Right renal cortex interstitium (tissue), 3 donors: ENCODE data around the gene TDRKH. TPM values are rescaled to one million over a fixed set of nuclear protein-coding genes. Genes with fewer than 3 reads are reported as not detected.
A peak's percentile ranks its signal among the peaks of the same experiment; 100 is the strongest.
"Not testable (repeated sequence)": the region's sequence is repeated elsewhere in the genome, so short reads cannot be mapped to it uniquely, and the experiment has no call there.

ENCODE experiments used
- DNase-seq, 3 donors: peaks; one replicate each; pipeline ENCODE4 v3.0.0-alpha.2; 2013; ENCODE audit warnings: low read depth in 3 of 3, low spot score in 2 of 3
- polyA plus RNA-seq, 3 donors: library from polyadenylated mRNA; unstranded; fragments of 120-200 nt; gene quantifications; one replicate each; pipeline ENCODE4 v1.2.1, GENCODE V29; 2013; ENCODE audit not compliant: insufficient read length in 3 of 3

The TDRKH gene
- polyA plus RNA-seq, 3 donors, result 8.8 to 9.1 (median 9.1) TPM

DNA sequence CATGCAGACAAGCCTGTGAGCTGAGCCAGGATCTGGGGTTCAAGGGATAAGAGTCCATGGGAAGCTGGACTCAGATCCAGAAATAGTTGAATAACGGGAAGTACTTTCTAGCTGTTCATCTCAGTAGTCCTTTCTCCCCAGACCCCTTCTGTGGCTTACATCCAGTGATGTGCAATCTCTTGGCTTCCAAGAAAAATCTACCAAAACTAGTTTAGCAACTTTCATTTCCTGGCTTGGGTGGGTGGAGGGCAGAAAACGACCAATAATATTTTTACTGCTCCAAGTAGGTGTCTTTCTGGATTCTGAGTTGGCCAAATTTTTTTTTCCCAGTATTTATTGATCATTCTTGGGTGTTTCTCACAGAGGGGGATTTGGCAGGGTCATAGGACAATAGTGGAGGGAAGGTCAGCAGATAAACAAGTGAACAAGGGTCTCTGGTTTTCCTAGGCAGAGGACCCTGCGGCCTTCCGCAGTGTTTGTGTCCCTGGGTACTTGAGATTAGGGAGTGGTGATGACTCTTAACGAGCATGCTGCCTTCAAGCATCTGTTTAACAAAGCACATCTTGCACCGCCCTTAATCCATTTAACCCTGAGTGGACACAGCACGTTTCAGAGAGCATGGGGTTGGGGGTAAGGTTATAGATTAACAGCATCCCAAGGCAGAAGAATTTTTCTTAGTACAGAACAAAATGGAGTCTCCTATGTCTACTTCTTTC lies 21.8 kb downstream of the TDRKH start:
- DNase-seq, result peak in 1 of 3 donors; percentile 12

DNA sequence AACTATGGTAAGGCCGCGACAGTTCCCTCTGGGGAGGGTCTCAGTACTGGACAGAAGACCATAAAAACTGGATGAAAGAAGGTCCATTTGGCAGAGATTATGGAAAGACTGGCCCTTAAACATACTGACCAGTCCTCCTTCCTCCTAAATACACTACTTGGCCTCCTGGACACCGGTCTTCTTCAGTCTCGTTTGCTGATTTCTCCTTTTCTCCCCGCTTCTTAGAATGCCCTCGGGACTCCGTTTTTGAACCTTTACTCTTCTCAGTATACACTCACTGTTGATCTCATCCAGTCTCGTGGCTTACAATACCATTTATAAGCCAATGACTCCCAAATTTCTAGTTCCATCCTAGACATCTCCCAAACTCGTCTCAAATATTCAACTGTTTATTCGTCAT lies 26.3 kb downstream of the TDRKH start:
- DNase-seq, result no peak

DNA sequence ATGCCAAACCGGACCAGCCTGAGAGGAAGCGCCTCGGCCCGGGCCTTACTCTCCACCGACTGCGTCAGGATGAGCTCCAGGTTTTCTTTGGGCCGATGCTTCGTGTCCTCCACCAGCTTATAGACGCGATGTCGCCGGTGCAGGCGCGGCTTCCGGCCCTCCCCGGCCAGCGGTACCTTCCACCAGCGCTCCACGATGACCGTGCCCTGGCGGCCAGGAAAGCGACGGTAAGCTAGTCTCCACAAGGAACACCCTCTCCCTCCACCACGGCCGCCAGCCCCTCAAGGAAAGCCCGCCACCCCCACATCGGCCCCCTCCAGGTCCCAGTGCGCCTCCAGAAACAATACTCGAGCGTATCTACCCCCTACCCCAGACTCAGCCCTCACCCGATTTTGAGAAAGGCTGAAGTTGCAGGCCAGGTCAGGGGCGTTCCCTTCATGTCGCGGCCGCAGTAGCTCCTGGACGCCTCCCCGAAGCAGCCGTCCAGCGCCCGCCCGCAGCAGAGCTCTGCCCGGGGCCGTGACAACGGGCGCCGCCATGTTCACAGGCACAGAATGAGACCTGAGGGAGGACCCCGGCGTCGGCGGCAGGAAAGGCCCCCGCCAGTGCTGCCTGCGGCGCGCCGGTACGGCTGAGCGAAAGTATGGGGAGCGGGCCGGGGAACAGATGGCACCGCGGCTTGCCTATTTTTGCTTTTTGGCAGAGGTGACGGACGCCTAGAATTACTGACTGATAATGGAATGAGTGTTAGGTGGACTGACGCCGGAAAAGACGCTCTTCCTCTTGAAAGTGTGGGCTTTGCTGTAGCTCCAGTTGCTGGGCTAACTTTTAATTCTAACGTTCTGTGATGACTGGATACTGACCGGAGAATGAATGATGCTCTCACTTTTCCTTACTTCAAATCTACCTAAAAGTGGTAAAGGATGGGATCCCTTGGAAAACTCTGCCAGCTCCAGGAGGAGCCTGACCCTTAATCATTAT lies 27.1 kb downstream of the TDRKH start, which contains the start of gene MRPL9:
Gene MRPL9 (minus strand): TSS at position 556 of the 981 bp plus-strand sequence. CDS start 17 bp downstream, at position 539.
- DNase-seq, result peak; percentile 29 to 65 (median 57)

DNA sequence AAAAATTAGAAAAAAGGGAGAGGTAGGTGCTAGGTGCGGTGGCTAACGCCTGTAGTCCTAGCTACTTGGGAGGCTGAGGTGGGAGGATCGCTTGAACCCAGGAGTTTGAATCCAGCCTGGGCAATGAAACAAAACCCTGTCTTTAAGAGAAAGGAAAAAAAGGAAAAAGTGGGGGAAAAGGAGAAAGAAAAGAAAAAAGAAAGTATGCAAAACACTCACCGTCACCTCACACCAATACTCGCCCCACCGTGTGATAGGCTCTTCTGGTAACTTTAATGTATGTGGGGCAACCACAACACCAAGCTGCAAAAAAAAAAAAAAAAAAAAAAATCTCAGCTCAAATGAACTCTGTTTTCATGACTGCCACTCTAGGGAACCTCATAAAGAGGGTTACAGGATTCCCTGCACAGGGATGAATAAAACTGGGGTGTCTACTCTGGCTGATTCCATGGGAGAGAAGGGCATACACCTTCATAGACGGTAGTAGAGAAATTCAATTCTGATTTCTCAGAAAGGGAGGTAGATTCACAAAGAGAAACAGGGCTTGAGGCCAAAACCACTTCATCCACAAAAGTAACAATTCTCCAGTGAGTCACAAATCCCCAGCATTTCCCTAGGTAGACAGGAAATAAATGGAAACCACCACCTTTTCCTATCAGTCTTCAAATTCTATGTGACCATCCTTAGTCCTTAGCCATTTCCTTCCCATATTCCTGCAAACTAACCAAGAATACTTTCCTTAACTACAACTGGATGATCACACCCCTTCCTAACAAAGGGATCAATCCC lies 29.5 kb downstream of the TDRKH start:
- no peak for DNase-seq

DNA sequence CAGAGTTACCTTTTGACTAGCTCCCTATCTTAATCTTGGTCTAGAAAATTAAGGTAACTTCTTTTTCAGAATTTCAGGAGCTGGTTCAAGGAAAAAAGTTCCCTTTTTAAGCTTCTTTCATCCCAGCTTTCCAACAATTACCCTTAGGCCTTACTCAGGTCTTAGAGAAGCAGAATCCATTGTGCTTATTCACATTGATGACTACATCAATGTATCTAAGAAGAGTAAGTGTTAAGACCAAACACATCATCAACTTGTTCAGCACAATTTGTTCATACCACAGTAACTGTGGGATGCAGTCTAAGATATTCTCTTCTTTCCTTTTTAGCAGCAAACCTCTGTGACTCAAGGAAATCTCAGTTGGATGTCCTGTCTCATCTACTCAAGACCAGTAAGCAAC lies 31.1 kb downstream of the TDRKH start:
- DNase-seq, result no peak

DNA sequence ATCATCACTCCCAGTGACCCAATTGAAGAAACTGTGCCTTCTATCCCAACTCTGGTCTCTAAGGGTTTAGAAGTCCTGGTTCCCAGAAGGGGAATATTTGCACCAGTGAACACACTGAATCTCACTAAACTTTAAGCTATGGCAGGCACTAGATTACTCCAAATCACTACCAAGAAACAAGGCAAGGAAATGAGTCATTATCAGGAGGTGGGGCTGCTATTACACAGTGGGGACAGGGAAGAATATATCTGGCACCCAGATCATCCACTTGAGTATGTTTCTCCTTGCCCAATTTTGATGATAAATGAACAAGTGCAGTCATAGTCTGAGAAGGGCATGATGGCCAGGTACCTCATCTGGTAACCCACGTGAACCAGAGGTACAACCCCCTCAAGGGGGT lies 34.0 kb downstream of the TDRKH start:
- no peak for DNase-seq

DNA sequence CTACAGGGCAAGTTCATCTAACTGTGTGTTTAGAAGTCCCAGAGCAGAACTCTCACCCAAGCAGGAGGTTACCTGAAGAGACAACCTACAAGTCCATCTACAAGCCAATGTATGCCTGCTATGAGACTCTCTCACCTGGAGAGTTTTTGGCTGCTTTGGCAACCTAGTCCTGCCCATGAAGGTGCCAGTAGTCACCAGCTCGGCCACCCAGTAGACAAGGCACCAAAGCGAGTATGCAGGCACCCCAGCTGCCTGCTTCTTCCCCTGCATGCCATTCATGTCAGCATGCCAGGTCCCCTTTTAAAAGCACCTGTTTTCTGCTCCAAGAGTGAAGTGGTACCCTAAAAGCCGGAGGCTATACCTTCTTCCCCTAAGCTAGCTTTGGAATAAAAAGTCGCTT lies 48.8 kb downstream of the TDRKH start:
- DNase-seq, result no peak

DNA sequence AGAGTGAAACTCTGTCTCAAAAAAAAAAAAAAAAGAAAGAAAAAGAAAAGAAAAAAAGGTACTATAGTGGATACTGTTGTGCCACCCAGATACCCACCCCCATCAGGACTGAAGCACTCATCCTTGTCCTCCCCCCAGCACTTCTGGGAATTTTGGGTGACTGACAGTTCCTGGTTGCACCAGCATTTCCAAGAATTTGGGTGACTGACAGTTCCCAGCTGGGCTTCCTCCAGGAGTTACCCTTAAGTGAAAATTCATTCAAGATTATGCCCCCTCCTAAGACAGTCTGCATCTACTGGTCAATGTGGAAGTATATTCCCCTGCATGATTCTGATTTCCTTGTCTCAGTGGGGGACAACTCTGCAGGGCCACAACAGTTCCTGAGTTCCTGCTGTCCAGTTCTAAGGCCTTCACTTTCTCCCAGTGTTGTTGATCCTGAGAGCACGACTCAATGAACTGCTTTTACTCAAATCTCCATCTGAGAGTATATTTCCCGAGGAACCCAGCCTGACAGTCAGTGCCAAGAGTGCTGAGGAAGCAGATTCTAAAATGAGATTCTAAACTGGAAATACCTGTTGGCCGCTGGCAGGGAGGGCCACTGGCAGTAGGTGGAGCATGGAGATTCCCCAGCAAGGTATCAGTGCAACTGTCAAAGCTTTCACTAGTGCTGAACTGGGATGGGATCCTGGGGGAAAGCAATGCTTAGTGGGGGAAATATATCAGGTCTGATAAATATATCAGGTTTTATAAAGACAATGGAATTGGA lies 50.5 kb downstream of the TDRKH start:
- DNase-seq, result no peak

DNA sequence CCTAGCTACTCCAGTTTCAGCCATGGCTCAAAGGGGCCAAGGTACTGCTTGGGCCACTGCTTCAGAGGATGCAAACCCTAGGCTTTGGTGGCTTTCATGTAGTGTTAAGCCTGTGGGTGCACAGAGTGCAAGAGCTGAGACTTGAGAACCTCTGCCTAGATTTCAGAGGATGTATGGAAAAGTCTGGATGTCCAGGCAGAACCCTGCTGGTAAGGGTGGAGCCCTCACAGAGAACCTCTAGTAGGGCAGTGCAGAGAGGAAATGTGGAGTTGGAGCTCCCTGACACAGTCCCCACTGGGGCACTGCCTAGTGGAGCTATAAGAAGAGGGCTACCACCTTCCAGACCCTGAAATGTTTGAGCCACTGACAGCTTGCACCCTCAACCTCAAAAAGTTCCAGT lies 52.8 kb downstream of the TDRKH start:
- DNase-seq, result no peak

DNA sequence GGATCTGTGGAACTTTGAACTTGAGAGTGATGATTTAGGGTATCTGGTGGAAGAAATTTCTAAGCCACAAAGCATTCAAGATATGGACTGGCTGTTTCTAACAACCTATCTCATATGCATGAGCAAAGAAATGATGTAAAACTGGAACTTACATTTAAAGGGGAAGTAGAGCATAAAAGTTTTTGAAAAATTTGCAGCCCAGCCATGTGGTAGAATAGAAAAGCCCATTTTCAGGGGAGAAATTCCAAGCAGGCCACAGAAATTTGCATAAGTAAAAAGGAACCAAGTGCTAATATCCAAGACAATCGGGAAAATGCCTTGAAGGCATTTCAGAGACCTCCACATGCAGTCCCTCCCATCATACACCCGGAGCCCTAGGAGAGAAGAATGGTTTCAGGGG lies 53.3 kb downstream of the TDRKH start:
- no peak for DNase-seq

DNA sequence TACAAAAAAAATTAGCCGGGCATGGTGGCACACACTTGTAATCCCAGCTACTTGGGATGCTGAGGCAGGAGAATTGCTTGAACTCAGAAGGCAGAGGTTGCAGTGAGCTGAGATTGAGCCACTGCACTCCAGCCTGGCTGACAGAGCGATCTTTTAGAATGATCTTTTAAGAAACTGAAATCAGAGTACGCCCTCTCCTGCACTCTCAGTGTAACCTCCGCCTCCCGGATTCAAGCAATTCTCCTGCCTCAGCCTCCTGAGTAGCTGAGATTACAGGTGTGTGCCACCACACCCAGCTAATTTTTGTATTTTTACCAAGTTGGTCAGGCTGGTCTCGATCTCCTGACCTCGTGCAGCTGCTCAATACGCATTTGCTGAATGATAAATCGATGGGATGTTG lies 56.3 kb downstream of the TDRKH start:
- DNase-seq, result not testable (repeated sequence)

DNA sequence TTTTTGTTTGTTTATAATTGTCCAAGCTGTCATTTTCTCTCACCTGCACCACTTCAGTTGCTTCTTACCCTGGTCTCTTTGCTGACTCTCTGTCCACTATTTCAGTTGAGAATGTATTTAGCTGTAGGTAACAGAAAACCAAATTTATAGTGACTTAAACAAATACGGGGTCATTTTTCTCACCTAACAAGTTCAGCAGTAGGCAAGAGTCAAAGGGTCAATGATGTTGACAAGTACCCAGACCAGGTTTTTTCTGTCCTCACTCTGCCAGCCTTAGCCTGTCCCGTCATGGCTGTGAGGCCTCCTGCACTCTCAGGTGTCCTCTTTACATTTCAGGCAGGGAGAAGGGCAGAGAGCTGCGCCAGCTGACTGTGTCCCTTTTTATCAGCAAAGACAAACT lies 57.2 kb downstream of the TDRKH start:
- no peak for DNase-seq

DNA sequence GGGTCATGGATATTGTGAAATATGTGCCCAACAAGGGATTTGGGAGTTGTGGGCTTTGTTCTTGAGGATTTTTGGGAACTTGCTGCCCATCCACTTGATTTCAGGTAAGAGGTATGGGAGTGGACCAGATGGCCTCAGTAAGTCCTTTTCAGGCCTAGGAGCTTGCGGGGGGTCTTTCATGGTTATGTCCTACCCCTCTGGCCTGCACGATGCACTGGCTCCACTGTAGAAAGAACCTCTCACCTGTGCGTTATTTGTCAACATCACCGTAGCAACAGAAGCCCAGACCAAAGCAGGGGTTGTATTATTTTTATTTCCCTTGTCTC lies 60.4 kb downstream of the TDRKH start:
- DNase-seq, result no peak

DNA sequence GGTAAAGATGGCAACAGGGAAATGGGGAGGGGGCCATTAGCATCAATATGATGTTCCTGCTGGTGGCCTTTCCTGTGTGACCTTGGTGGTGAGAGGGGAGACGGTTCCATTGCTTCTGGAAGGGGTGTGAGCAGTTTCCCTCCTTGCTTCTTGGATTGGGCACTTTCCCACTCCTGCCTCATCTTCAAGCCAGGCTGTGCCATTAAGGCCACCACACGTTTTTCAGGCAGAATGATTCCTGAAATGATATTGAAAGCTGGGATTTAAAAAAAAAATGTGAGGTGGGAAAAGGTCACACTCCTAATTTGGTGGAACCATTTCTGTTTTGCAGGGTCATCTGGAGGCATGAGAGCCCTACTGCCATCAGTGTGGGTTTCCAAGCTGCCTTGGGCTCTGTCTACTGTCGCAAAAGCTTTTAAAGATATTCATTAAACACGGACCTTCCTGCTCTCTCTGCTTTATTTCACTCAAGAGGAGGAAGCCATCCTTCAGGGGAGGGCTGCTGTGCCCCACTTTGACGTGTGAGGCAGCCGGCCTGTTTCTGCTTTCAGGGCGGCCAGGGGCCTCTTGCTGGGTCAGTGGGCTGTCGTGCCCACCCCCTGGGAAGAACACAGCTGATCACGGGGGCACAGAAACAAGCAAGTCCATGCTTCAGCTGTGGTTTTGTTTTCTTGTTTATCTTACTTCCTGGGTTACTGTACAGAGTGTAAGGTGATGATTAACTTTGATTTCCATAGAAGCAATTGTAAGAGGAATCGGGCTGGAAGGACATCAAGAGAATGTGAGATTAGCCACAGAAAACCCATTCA lies 60.9 kb downstream of the TDRKH start:
- DNase-seq, result no peak

DNA sequence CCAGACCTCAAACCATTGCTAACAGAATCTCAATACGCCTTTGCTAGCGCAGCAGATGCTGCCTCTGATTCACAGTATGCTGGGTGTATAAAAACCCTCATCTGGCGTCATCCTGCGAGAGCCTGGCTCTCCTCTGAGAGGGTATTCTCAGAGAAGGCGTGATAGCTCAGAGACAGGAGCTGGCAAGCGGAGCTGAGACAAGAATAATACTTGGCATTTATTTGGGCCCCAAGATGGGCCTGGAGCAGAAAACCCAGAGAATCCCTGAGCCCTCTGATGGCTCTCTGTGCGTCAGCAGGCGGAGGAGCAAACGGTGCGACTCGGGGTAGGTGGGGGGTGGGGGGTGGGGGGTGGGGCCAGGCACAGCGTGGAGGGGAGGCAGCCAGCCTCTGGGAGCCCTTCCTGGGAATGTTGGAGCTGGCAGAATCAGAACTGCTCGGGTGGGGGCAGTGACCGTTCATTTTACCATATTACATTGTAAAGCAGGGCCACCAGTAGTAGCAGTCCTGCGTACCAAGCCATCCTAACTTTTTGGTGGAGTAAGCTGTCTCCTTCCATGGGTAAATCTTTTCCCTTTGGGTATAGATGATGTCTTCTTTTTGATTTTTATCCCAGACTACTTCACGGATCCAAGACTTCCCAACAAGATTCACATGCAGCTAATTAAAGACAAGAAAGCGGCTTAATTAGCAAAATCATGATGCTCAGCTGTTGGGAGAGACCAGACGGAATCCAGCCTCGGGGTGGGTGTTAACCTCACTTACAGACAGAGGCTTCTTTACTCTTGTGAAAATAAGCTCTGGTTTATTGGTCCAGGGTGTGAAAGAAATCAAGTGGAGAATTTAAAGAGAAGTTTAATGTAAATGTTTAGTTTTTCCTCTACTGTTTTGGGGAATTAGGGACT lies 61.9 kb downstream of the TDRKH start:
- no peak for DNase-seq

DNA sequence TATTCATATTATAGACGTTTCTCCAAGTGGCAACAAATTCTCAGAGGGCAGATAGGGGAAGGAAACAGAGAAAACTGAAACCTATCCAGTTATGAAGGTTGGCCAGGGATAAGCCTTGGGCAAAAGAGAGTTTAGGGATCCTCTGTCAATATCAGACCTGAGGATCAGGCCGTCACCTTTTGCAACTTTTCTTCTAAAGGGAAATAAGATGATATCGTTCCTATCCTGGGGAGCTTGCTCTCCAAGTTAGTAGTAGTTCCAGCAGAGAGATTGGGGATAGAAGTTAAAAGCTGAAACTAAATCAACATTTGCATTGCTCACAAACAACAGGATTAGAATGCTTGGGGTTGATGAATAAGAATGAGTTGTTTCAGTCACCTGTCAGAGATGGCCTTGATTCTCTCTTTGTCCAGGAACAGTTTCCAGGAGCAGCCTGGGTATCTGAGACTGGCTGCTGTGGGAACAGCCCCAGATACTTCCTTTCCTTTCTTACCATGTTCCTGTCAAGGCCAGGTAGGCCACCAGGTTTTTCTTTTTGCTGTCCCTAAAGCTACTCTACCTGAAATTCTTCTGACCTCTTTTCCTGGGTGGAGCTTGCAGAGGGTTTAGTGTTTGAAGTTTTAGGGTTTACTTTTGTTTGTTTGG lies 66.5 kb downstream of the TDRKH start:
- DNase-seq, result no peak
